Measurements from ENCODE around the gene BRD7.

Gene BRD7

GRCh38 chr16:50368410-50369132 is at the start of gene BRD7:
TSS of gene BRD7 (minus strand) at chr16:50368988. CDS start at chr16:50368774, 214 bp downstream.
- peak; percentile 18 to 71 (median 68) for DNase-seq (ENCODE audit: low read depth in 3 of 3, low spot score in 1 of 3)

DNA sequence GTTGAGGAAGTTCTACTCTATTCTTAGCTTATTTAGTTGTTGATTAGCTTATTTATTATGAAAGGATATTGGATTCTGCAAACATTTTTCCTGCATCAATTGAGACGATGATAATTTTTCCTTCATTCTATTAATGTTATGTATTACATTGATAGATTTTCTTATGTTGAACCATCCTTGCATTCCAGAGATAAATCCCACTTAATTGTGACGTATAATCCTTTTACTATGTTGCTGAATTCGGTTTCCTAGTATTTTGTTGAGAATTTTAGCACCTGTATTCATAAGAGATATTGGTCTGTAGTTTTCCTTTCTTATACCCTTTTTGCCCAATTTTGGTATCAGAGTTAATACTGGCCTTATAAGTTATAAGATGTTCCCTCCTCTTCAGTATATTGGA is 47.6 kb upstream of the BRD7 start:
- no peak for DNase-seq (ENCODE audit: low read depth in 3 of 3, low spot score in 1 of 3)

DNA sequence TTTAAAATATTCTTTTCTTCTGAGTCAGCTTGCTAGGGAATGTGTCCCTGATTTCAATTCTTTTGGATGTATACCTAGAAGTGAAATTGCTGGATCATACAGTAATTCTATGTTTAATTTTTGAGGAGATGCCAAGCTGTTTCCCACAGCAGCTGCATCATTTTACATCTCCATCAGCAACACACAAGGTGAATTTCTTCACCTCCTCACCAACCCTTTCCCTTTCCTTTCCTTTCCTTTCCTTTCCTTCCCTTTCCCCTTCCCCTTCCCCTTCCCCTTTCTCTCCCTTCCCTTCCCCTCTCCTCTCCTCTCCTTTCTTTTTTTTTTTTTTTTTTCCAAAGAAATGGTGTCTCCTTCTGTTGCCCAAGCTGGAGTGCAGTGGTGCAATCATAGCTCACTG is 45.4 kb upstream of the BRD7 start:
- no peak for DNase-seq (ENCODE audit: low read depth in 3 of 3, low spot score in 1 of 3)

DNA sequence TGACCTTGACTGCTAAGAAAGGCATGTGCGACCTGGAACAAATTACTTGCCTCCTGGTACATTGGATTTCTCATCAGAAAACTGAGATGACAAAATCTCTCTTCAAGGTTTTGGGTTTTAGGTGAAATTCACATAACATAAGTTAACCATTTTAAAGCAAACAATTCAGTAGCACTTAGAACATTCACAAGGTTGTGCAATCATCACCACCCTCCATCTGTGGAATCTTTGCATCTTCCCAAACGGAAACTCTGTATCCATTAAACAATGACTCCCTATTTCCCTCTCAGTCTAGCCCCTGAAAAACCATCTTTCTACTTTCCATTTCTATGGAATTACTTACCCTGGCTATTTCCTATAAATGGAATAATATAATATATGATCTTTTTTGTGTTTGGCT is 42.2 kb upstream of the BRD7 start:
- no peak for DNase-seq (ENCODE audit: low read depth in 3 of 3, low spot score in 1 of 3)

DNA sequence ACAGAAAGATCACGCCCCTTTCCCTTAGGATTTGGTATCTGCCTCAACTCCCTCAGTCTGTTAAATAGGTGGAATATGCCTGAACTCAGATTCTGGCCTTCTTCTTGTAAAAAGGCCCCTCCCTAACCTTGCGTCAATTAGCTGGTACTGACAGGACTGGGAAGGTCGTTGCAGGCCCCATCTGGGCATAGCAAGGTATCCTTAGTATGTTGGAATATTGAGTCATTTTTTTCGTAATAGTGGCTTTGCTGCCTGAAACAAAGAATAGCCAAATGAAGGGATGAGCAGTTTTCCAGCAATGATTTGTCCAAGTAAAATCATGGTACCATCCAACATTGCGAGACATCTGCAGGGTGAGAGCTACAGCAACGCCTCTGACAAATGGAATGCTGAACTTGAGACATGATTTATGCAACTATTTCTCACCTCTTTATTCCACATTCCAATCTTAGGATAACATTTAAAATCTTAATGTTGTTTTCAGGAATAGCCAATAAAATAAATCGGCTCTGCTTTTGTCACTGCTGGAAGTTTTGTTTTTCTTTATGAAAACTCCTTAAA is 39.3 kb upstream of the BRD7 start:
- DNase-seq (ENCODE audit: low read depth in 3 of 3, low spot score in 1 of 3) = no peak

DNA sequence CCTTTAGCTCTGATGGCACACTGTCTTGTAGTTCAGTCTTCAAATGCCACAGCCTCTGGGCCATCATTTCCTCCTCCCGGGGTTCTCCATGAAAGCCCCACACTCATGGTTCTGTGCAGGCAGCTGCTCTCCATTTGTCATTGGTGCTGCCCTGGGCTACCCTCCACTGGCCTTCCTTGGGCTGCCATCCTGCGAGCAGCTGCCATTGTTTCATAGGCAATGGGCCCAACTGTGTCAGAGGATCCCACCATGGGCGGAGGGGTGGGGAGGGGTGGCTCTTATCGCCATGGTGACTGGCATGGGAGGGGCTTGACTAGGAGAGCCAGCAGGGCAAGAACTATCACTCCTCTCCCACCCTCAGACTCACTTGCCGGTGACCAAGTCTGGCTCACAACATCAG is 38.6 kb upstream of the BRD7 start:
- DNase-seq (ENCODE audit: low read depth in 3 of 3, low spot score in 1 of 3) = no peak

DNA sequence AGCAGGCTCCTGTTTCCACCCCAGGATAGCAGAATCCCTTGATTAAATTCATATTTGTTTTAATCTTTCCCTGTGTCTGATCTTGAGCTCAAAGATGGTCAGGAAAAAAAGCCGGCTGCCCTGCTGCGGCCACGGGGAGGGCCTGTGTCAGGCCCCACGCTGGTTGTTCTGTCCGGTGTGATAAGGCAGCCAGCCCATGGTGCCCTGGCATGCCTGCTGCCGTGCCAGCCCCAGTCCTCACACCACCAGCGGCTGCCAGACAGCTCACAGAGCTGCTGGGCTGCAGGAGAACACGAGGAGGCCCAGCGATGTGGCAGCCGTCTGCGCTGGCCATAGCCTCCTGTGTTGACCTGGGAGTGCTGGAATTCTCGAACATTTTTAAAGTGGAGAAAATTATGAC is 34.7 kb upstream of the BRD7 start:
- no peak for DNase-seq (ENCODE audit: low read depth in 3 of 3, low spot score in 1 of 3)

- DNase-seq (ENCODE audit: low read depth in 3 of 3, low spot score in 1 of 3) = no peak
Measured at GRCh38 chr16:50402298-50402895, 33.6 kb upstream of the BRD7 start.

GRCh38 chr16:50401355-50401754 is 32.6 kb upstream of the BRD7 start:
- no peak for DNase-seq (ENCODE audit: low read depth in 3 of 3, low spot score in 1 of 3)

DNA sequence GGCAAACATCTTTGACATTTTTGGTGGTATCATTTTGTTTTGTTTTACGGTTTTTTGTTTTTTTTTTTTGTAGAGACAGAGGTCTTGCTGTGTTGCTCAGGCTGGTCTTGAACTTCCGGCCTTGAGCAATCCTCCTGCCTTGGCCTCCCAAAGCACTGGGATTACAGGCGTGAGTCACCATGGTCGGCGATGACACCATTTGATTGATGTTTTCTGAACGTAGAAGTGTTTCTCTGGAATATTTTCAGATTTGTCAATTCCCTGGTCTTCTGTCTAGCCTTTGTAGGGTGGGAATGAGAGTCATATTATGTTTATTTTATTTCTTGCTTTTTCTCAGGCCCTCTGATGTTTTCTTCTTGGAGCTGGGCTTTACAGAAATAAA is 32.2 kb upstream of the BRD7 start:
- no peak for DNase-seq (ENCODE audit: low read depth in 3 of 3, low spot score in 1 of 3)

GRCh38 chr16:50400312-50400966 is 31.7 kb upstream of the BRD7 start:
- DNase-seq (ENCODE audit: low read depth in 3 of 3, low spot score in 1 of 3) = no peak

DNA sequence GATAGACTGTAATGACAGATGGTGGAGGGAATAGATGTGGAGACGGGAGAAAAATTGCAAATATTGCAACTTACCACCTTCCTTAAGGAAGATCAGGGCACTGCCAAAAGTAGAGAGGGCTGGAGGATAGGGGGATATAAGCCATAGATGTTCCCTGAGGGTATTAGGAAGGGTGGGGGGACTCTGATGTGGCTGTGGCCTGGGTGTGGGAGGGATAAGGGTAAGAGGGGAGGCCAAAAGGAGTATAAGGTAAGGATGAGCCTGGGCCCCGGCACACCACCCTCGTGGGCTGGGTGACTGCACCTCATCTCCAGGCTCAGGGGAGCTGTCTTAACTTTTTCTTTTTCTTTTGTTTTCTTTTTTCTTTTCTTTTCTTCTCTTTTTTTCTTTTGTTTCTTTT is 30.6 kb upstream of the BRD7 start:
- DNase-seq (ENCODE audit: low read depth in 3 of 3, low spot score in 1 of 3) = no peak

GRCh38 chr16:50398336-50398735 is 29.5 kb upstream of the BRD7 start:
- no peak for DNase-seq (ENCODE audit: low read depth in 3 of 3, low spot score in 1 of 3)

- DNase-seq (ENCODE audit: low read depth in 3 of 3, low spot score in 1 of 3) = no peak
Measured at GRCh38 chr16:50396761-50397535, 28.2 kb upstream of the BRD7 start.

DNA sequence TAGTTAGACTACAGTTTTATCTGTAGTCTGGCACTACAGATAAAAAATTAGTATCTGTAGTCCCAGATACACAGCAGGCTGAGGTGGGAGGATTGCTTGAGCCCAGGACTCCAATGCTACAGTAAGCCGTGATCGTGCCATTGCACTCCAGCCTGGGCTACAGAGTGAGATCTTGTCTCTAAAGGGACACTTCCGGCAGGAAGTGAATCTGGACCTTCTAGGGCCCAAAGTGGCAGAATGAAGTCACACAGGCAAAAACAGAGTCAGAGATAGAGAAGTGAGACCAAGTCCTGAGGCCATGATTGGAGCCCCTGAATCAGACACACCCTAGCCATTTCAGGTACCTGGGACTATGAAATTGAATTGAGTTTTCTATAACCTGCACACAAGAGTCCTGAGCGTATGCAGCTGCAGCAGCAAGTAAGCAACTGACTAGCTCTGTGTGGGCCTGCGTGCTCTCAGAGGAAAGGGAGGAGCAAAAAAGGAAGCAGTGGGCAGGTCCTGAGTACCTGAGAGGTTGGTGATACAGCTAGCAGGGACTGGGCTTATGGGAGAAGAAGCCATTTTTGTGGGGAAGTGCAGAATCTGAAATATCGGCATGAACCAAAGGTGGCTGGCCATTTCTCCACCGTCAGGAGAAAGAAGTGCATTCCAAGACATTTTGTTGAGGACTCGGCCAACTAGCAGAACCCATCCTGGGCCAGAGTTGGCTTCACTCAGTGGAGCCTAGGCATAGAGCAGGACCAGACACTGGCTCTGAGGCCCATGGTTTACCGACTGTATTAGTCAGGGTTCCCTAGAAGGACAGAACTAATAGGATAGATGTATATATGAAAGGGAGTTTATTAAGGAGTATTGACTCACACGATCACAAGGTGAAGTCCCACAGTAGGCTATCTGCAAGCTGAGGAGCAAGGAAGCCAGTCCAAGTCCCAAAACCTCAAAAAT is 27.2 kb upstream of the BRD7 start:
- DNase-seq (ENCODE audit: low read depth in 3 of 3, low spot score in 1 of 3) = no peak

DNA sequence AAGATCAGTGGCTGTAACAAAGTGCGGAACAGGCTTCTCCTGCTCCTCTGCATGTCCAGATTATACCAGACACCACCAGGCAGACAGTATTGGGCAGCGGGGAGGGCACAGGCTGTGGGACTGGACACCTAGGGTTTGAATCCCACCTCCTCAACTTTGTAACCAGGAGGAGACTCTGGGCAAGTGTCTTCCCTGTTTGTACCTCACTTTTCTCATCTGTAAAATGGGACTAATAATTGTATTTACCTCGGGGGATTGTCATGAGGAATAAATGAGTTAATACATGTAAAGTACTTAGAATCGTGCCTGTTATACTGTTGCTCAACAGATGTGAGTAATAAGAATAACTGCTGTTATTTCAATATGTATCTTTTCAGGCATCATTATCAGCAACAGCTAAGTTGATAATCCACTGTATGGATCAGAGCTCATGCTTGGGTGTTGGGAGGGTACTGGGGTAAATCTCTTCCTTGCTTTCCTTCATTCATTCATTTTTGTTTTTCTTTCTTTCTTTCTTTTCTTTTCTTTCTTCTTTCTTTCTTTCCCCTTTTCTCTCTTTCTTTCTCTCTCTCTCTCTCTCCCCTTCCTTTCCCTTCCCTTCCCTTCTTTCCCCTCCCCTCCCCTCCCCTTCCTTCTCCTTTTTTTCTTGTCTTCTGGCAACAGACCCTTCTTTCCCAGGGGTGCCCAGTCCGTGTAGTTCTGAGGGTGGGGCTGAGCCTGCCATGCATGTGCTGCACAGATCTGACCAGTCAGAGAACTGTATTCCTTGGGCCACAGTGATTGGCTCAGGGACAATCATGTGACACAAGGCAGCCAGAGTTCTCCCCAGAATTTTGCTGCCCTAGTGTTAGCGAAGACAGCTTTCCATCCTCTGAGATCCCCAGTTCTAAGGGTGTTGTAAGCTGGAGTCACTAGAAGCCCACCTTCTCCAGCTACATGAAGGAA is 25.3 kb upstream of the BRD7 start:
- DNase-seq (ENCODE audit: low read depth in 3 of 3, low spot score in 1 of 3) = no peak

- no peak for DNase-seq (ENCODE audit: low read depth in 3 of 3, low spot score in 1 of 3)
Measured at GRCh38 chr16:50393416-50393815, 24.6 kb upstream of the BRD7 start.

GRCh38 chr16:50390914-50391716 is 22.3 kb upstream of the BRD7 start:
- DNase-seq (ENCODE audit: low read depth in 3 of 3, low spot score in 1 of 3) = no peak

Data from stimulated activated CD4-positive, alpha-beta T cell treated with anti-CD3 and anti-CD28 coated beads, TNF-alpha, amount 100 ng/mL, for 1 hour (primary cell).